ENCODE results near the gene PRMT1. TPM values are rescaled to one million over a fixed set of nuclear protein-coding genes. Genes with fewer than 3 reads are reported as not detected.

PRMT1 gene
- total and polyA plus RNA-seq, 2 of the 13 experiments (the other 11 are each of a cell fraction or from before 2014, with no cell fraction given): 324 to 374 TPM

DNA sequence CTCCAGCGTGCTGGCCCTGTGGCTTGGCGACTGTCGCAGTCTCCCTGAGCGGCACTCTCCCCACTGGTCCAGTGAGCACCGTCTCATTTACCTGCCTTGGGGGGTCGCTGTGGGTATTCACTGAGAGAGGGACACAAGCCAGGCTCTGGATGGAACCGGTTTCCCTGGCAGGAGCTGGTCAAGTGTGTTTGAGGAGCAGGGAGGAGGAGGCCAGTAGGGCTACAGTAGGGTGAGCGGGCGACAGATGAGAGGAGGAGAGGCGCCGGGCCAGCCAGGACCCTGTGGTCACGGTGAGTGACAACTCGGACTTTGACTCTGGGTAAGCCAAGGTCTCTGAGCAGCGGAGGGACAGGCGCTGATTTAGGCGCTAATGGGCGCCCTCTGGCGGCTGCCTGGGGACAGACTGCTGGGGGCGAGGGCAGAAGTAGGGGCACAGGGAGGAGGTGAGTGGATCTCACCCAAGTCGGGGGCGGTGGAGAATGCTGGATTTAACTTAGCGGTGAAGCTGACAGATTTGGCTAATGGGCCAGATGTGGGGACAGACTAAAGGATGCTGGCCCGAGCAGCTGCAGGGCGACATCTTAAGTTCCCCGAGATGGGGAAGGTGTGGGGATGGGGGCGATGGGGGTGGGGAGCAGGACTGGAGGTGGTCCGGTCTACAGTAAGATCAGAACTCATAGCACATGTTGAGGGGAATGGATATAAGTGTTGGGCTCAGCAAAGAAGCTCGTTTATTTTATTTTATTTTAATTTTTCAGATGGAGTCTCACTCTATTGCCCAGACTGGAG is 4.7 kb upstream of the PRMT1 start (continued):
- TF ChIP-seq ZNF550 (CRISPR knock-in tag; IDR thresholded peaks at IDR 0.05; ENCODE audit: borderline replicate concordance): no peak
- TF ChIP-seq PRMT3 (CRISPR knock-in tag; IDR thresholded peaks at IDR 0.05; ENCODE audit: borderline replicate concordance, low read depth): no peak
- no peak for TF ChIP-seq ZBTB20 (CRISPR knock-in tag; IDR thresholded peaks at IDR 0.05; ENCODE audit: borderline replicate concordance, low read depth)
- TF ChIP-seq, protein P1, sequence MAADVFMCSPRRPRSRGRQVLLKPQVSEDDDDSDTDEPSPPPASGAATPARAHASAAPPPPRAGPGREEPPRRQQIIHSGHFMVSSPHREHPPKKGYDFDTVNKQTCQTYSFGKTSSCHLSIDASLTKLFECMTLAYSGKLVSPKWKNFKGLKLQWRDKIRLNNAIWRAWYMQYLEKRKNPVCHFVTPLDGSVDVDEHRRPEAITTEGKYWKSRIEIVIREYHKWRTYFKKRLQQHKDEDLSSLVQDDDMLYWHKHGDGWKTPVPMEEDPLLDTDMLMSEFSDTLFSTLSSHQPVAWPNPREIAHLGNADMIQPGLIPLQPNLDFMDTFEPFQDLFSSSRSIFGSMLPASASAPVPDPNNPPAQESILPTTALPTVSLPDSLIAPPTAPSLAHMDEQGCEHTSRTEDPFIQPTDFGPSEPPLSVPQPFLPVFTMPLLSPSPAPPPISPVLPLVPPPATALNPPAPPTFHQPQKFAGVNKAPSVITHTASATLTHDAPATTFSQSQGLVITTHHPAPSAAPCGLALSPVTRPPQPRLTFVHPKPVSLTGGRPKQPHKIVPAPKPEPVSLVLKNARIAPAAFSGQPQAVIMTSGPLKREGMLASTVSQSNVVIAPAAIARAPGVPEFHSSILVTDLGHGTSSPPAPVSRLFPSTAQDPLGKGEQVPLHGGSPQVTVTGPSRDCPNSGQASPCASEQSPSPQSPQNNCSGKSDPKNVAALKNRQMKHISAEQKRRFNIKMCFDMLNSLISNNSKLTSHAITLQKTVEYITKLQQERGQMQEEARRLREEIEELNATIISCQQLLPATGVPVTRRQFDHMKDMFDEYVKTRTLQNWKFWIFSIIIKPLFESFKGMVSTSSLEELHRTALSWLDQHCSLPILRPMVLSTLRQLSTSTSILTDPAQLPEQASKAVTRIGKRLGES (CRISPR knock-in tag; IDR thresholded peaks at IDR 0.05; ENCODE audit: borderline replicate concordance): no peak
- no peak for TF ChIP-seq ATRX (CRISPR knock-in tag; IDR thresholded peaks at IDR 0.05; ENCODE audit: borderline replicate concordance)
- TF ChIP-seq PHF21A (CRISPR knock-in tag; IDR thresholded peaks at IDR 0.05): peak; percentile 46; the same call in 1 of the 2 replicates
- TF ChIP-seq PHF8 (CRISPR knock-in tag; IDR thresholded peaks at IDR 0.05): peak; percentile 66
- TF ChIP-seq, protein P2, sequence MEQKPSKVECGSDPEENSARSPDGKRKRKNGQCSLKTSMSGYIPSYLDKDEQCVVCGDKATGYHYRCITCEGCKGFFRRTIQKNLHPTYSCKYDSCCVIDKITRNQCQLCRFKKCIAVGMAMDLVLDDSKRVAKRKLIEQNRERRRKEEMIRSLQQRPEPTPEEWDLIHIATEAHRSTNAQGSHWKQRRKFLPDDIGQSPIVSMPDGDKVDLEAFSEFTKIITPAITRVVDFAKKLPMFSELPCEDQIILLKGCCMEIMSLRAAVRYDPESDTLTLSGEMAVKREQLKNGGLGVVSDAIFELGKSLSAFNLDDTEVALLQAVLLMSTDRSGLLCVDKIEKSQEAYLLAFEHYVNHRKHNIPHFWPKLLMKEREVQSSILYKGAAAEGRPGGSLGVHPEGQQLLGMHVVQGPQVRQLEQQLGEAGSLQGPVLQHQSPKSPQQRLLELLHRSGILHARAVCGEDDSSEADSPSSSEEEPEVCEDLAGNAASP (CRISPR knock-in tag; IDR thresholded peaks at IDR 0.05; ENCODE audit: borderline replicate concordance): peak; percentile 67; the same call in 1 of the 2 replicates
- no peak for TF ChIP-seq SNAI1 (CRISPR knock-in tag; IDR thresholded peaks at IDR 0.05; ENCODE audit: borderline replicate concordance)
- peak; percentile 70 for TF ChIP-seq GATAD1 (CRISPR knock-in tag; IDR thresholded peaks at IDR 0.05)
- no peak; the same call in 1 of the 2 replicates for TF ChIP-seq DMAP1 (CRISPR knock-in tag; IDR thresholded peaks at IDR 0.05)
- TF ChIP-seq KLF13 (CRISPR knock-in tag; IDR thresholded peaks at IDR 0.05): no peak
- TF ChIP-seq IRF2 (CRISPR knock-in tag; IDR thresholded peaks at IDR 0.05): peak; percentile 58; the same call in 1 of the 2 replicates
- TF ChIP-seq, protein P3, sequence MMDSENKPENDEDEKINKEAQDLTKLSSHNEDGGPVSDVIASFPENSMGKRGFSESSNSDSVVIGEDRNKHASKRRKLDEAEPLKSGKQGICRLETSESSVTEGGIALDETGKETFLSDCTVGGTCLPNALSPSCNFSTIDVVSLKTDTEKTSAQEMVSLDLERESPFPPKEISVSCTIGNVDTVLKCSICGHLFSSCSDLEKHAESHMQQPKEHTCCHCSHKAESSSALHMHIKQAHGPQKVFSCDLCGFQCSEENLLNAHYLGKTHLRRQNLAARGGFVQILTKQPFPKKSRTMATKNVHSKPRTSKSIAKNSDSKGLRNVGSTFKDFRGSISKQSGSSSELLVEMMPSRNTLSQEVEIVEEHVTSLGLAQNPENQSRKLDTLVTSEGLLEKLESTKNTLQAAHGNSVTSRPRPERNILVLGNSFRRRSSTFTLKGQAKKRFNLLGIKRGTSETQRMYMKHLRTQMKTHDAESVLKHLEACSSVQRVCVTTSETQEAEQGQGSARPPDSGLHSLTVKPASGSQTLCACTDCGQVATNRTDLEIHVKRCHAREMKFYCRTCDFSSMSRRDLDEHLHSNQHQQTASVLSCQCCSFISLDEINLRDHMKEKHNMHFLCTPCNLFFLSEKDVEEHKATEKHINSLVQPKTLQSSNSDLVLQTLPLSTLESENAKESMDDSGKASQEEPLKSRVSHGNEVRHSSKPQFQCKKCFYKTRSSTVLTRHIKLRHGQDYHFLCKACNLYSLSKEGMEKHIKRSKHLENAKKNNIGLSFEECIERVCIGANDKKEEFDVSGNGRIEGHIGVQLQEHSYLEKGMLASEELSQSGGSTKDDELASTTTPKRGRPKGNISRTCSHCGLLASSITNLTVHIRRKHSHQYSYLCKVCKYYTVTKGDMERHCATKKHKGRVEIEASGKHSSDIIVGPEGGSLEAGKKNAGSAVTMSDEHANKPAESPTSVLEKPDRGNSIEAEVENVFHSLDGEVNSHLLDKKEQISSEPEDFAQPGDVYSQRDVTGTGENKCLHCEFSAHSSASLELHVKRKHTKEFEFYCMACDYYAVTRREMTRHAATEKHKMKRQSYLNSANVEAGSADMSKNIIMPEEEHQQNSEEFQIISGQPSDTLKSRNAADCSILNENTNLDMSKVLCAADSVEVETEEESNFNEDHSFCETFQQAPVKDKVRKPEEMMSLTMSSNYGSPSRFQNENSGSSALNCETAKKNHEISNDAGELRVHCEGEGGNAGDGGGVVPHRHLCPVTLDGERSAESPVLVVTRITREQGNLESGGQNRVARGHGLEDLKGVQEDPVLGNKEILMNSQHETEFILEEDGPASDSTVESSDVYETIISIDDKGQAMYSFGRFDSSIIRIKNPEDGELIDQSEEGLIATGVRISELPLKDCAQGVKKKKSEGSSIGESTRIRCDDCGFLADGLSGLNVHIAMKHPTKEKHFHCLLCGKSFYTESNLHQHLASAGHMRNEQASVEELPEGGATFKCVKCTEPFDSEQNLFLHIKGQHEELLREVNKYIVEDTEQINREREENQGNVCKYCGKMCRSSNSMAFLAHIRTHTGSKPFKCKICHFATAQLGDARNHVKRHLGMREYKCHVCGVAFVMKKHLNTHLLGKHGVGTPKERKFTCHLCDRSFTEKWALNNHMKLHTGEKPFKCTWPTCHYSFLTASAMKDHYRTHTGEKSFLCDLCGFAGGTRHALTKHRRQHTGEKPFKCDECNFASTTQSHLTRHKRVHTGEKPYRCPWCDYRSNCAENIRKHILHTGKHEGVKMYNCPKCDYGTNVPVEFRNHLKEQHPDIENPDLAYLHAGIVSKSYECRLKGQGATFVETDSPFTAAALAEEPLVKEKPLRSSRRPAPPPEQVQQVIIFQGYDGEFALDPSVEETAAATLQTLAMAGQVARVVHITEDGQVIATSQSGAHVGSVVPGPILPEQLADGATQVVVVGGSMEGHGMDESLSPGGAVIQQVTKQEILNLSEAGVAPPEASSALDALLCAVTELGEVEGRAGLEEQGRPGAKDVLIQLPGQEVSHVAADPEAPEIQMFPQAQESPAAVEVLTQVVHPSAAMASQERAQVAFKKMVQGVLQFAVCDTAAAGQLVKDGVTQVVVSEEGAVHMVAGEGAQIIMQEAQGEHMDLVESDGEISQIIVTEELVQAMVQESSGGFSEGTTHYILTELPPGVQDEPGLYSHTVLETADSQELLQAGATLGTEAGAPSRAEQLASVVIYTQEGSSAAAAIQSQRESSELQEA (CRISPR knock-in tag; IDR thresholded peaks at IDR 0.05; ENCODE audit: not compliant biosample characterization): peak; percentile 75

Measured in HepG2 (cell line).